Right lobe of liver (tissue), 4 donors: ENCODE measurements around the gene MATN1.

ENCODE experiments used
- CTCF ChIP-seq, 4 donors: fragments of 200-600 bp in 3 of 4; fragments of 450-650 bp in 1 of 4; IDR thresholded peaks; one replicate each; pipeline versions ENCODE4 v1.5.1 to v1.8.0; 2016 to 2022; ENCODE audit warnings: antibody characterized with exemption in 4 of 4, mild to moderate bottlenecking in 2 of 4
- POLR2A ChIP-seq: fragments of 450-650 bp; IDR thresholded peaks from one replicate; pipeline ENCODE4 v1.6.1; 2017; ENCODE audit warnings: antibody characterized with exemption, mild to moderate bottlenecking
- donor health status: DM: no; HTN: no; CAD: no.
- donor health status: DM: no; HTN: no; CAD: no.
- donor health status: DM: no; HTN: yes; CAD: no.

GRCh38 chr1:30684259-30684658 is 39.1 kb downstream of the MATN1 start:
- TF ChIP-seq CTCF (IDR thresholded peaks at IDR 0.05), result no peak
- no peak for TF ChIP-seq POLR2A
